GM19099 (cell line): ENCODE results near the gene TTC7B.

ENCODE experiments used
- POLR2A ChIP-seq: IDR thresholded peaks from 3 replicates; pipeline ENCODE4 v1.6.1; 2011; ENCODE audit warnings: low read depth; ENCODE audit not compliant: insufficient read length; ENCODE audit errors: extremely low read depth

TTC7B gene

DNA sequence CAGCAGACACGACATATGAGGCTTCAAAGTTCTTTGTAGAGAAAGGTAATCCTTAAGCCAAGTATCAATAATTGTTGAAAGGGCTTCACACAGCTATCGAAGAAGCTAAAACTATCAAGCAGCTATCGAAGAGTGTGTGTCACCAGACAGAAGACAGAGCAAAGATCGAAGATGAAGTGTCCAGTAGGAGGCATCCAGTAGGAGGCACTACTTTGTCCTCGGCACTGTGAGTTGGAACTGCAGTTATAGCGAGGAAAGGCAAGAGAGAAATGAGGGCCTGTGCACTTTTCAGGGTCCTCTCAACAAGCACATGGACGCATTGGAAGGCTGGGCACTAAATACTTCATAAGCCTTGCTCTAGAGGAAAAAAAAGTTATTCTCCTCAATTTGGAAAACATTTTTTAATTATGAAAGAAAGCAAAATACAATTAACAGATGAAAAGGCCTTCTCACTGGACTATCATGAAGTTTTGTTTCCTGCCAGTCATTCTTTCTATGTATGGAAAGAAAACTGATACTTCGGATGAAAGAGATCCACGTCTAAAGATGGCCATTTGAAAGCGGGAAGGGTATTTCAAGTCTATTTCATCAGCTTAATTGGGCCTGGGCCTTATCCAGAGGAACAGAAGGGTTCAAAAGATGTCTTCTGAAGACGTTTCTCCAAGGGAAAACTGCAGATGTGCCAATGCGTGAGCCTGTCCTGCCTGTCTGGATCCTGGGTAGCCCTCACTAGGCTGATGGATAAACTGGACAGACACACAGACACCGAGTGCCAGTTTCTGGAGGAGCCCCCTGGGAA, 244.9 kb downstream of the TTC7B start:
- TF ChIP-seq POLR2A = no peak

- no peak for TF ChIP-seq POLR2A
Observed at GRCh38 chr14:90570461-90570860, 245.8 kb downstream of the TTC7B start.

GRCh38 chr14:90569606-90570387, 246.4 kb downstream of the TTC7B start:
- TF ChIP-seq POLR2A = no peak

DNA sequence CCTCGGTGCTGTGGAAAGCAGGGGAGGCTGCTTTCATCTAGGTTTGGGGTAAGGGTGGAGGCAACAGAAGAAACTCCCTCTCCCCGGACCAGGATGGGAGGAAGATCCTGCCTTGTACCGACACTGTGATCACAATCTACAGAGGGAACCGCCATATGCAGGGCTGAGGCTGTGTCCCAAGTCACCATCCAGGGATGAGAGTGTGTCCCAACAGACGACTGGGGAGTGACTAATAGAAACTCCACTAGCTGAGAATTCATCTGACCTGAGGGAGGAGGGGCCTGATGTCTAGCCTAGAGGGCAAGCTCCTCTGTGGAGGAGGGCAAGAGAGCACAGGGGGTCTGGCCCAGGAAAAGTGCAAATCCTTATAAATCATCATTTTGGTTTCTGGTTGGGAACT, 247.0 kb downstream of the TTC7B start:
- no peak for TF ChIP-seq POLR2A

DNA sequence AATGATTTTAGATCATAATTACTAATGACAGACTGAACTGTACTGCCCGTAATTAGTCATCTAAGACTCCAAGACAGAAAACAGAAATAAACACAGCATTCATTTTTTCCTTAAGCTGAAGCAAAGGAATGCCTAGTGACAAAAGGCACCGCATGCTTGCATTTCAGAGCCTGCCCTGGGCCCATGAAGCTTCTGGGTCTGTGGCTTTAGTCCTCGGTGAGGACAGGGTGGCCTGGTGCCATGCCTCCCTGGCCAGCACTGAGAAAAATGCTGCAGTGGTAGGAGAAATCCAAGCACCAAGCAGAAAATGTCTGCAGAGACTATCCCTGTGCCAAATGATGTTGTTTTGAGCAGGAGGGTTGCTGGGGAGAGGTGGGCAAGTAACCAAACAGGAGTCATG, 247.8 kb downstream of the TTC7B start:
- no peak for TF ChIP-seq POLR2A

DNA sequence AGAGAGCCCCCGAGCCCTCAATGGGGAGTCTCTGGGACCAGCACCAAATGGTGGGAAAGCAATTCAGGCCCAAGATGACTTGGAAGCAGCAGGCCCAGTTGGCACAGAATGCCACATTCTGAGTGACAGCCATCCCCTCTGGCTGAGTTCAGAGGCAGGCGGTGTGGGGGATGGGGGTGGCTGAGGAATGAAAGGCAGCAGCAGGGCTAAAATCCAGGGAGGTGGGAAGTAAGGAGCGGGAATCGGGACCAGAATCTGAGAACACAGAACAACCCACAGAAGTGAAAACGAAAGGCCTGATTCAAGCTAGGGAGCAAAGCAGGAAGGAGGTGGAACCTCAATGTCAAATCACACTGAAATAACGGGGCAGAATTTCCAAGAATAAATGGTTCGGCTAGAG, 248.2 kb downstream of the TTC7B start:
- TF ChIP-seq POLR2A = no peak

- TF ChIP-seq POLR2A = no peak
Observed at GRCh38 chr14:90567191-90567590, 249.0 kb downstream of the TTC7B start.

DNA sequence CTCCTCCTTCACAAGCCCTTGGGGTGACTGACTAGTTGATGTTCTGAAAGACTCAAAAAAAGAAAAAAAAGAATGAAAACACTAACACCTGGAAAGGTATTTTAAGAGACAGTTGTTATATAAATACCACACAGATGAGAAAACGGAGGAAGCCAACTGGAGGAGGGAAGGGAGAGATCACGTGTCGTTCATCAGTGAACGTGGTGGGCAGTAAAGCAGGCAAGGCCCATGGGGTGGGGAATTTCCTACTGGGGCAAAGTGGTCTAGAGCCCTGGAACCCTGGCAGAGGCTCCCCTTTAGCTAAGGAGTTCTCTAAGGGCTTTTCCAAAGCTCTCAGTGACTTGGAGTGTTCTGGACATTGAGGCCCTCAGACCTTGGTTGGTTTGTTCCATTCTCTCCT, 249.7 kb downstream of the TTC7B start:
- TF ChIP-seq POLR2A = no peak

GRCh38 chr14:90564496-90564895, 251.7 kb downstream of the TTC7B start:
- TF ChIP-seq POLR2A = no peak

GRCh38 chr14:90562652-90563051, 253.6 kb downstream of the TTC7B start:
- TF ChIP-seq POLR2A = no peak

- no peak for TF ChIP-seq POLR2A
Observed at GRCh38 chr14:90561920-90562319, 254.3 kb downstream of the TTC7B start.

DNA sequence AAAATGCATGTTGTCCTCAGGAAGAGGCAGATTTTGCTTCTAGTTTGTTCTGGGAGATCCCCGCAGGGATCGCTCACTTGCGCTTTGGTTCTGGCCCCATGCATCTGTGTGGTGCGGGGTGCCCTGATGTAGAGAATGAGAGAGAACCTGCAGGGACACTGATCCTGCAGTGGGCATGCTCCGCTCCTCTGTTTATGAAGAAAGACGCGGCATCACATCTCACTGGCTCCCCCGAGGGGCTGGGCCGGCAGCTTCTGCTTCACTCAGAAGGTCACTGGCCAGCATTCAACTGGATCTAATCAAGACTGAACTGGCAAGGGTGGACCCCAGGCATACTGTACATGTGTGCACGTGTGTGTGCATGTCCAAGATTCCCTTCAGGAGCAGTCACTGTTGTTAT, 255.2 kb downstream of the TTC7B start:
- TF ChIP-seq POLR2A = no peak

DNA sequence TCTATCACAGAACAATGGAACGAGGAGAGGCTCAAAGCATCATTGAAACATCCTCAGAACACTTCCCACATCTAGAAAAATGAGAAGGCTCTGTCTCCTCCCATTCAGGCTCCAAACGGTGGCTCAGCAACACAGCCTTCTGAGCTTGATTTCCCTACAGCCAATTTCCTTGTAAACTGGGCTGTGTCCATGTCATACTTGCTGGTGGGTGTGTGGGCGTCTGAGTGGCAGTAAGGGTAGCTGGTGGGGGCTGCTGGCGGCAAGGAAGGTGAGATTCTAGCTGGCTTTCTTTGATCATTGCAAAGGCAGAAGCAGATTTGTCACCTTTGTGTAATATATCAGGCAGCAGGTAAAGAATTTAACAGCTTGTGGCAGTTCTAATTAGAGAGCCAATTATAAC, 255.7 kb downstream of the TTC7B start:
- TF ChIP-seq POLR2A = no peak

- TF ChIP-seq POLR2A = no peak
Observed at GRCh38 chr14:90559811-90560492, 256.3 kb downstream of the TTC7B start.

DNA sequence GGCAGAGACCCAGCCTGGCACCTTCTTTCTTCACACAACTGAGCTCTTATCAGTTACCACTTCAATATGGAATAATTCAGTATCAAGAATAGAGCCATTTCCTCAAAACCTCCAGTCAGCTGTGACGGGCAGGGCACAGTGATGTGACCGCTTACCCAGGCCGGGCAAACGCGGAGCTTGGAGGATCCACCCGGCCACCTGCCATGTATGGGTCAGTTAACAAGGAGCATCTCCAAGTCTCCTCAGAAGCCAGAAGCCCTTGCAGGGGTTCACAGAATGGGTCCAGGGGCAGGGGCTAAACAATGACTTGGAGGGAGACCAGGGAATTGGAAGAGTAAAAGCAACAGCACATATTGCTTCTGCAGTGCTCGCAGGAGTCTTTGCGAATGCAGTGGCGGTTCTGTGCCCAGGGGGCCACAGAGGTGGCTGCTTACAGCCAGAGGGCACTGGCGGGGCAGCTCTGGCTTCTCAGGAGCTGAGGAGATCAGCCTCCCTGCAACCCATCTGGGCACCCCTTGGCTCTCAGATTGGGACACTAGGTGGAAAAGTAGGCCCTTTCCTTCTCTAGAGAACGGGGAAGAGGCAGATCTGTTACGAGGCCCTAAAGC, 257.1 kb downstream of the TTC7B start:
- TF ChIP-seq POLR2A = no peak
